GM12878 (cell line): Measurements from ENCODE around the gene CREBZF. TPM values are rescaled to one million over a fixed set of nuclear protein-coding genes. Genes with fewer than 3 reads are reported as not detected.

Experiments
- ATAC-seq: fragments of 200-7000 bp; cut with Tn5 transposase; 3 replicates; pipeline ENCODE4 v1.9.1; 2020; ENCODE audit warnings: mild to moderate bottlenecking, moderate library complexity
- BruUV-seq: library from RNA; stranded (reverse); fragments of 400-500 nt; replicated peaks from 2 replicates; lab custom pipeline; 2021; lab: Mats Ljungman, UMichigan
- CTCF ChIA-PET: fragments of 300-600 bp; sonication (Branson Sonifier 250); formaldehyde crosslinking; extraction: SDS; loops from one replicate; lab custom pipeline; 2021; ENCODE audit warnings: inconsistent platforms; lab: Yijun Ruan, JAX
- POLR2A ChIA-PET: fragments of 350-600 bp; formaldehyde crosslinking; extraction: SDS; loops from one replicate; lab custom pipeline; 2021; ENCODE audit warnings: inconsistent platforms; lab: Charles Lee
- RAD21 ChIA-PET: fragments of 300-600 bp; sonication (Branson Sonifier 250); formaldehyde crosslinking; loops from one replicate; lab custom pipeline; 2023; ENCODE audit warnings: antibody characterized with exemption; ENCODE audit not compliant: unreplicated experiment; lab: Charles Lee
- SMC1A ChIA-PET: fragments of 300-600 bp; sonication (Branson Sonifier 250); formaldehyde crosslinking; loops from one replicate; lab custom pipeline; 2023; ENCODE audit not compliant: unreplicated experiment, uncharacterized antibody; lab: Charles Lee
- DNase-seq: peaks from one replicate; pipeline ENCODE4 v3.0.0-alpha.2; 2011; ENCODE audit warnings: low read depth, low spot score
- FAIRE-seq: peaks from 3 replicates; lab custom pipeline; 2011; peaks lifted over from hg19 to GRCh38; lab: Jason Lieb, UNC
- H2AFZ ChIP-seq: 2 replicates; pipeline ENCODE4 v1.6.0; 2011; ENCODE audit warnings: low read depth, low read length, control low read depth; ENCODE audit not compliant: control insufficient read depth
- H3K27ac ChIP-seq: 2 replicates; pipeline ENCODE4 v1.5.1; 2011; ENCODE audit warnings: control low read depth; ENCODE audit not compliant: control insufficient read depth, insufficient read depth
- H3K27me3 ChIP-seq, 2 experiments: replicated peaks in 1 of 2; 2 replicates each; pipeline versions ENCODE4 v1.6.0 to v1.6.1; 2011; ENCODE audit warnings: low read length in 1 of 2; ENCODE audit not compliant: control insufficient read depth in 2 of 2, insufficient read depth in 2 of 2
- H3K36me3 ChIP-seq, 2 experiments: 2 replicates each; pipeline ENCODE4 v1.5.1; 2011; ENCODE audit warnings: low read length in 1 of 2; ENCODE audit not compliant: control insufficient read depth in 2 of 2, insufficient read depth in 2 of 2
- H3K4me1 ChIP-seq: 2 replicates; pipeline ENCODE4 v1.6.1; 2011; ENCODE audit warnings: mild to moderate bottlenecking, low read length, moderate library complexity, mixed read lengths; ENCODE audit not compliant: control insufficient read depth, insufficient read depth
- H3K4me2 ChIP-seq: 2 replicates; pipeline ENCODE4 v1.6.0; 2011; ENCODE audit warnings: control low read depth; ENCODE audit not compliant: control insufficient read depth, insufficient read depth
- H3K4me3 ChIP-seq: fragments of 200-600 bp; sonication (generic); 2 replicates; pipeline ENCODE4 v1.5.1; 2016
- H3K79me2 ChIP-seq: 2 replicates; pipeline ENCODE4 v1.6.0; 2011; ENCODE audit warnings: low read length; ENCODE audit not compliant: control insufficient read depth, insufficient read depth
- H3K9ac ChIP-seq: 2 replicates; pipeline ENCODE4 v1.8.0; 2011; ENCODE audit warnings: low read length, control low read depth, mixed read lengths; ENCODE audit not compliant: control insufficient read depth, insufficient read depth
- H3K9me3 ChIP-seq: replicated peaks from 3 replicates; pipeline ENCODE4 v1.5.1; 2011; ENCODE audit warnings: mild to moderate bottlenecking, low read length; ENCODE audit not compliant: control insufficient read depth, insufficient read depth
- H4K20me1 ChIP-seq: 2 replicates; pipeline ENCODE4 v1.6.0; 2011; ENCODE audit not compliant: control insufficient read depth, insufficient read depth
- CEBPB ChIP-seq, 2 experiments: fragments of 150-350 bp in 1 of 2; IDR thresholded peaks; 2 replicates each; pipeline ENCODE4 v1.6.1; 2012 to 2014; ENCODE audit warnings: low read depth in 2 of 2, low read length in 2 of 2, borderline replicate concordance in 1 of 2, inconsistent platforms in 1 of 2
- CREM ChIP-seq: IDR thresholded peaks from 2 replicates; pipeline ENCODE4 v1.6.1; 2014; ENCODE audit warnings: antibody characterized with exemption, low read depth
- CTCF ChIP-seq, 3 experiments: IDR thresholded peaks in 2 of 3; conservative IDR thresholded peaks in 1 of 3; 2 replicates each; pipeline ENCODE4 v1.5.1; 2011; ENCODE audit warnings: low read depth in 3 of 3, low read length in 3 of 3, mild to moderate bottlenecking in 3 of 3, control low read depth in 2 of 3, moderate library complexity in 2 of 3, inconsistent platforms in 1 of 3, mixed read lengths in 1 of 3; ENCODE audit not compliant: control insufficient read depth in 2 of 3, insufficient read depth in 1 of 3; ENCODE audit errors: extremely low read depth in 1 of 3
- RAD21 ChIP-seq: IDR thresholded peaks from 2 replicates; pipeline ENCODE4 v1.6.1; 2011; ENCODE audit warnings: mild to moderate bottlenecking, low read depth, low read length, moderate library complexity; ENCODE audit not compliant: insufficient read depth
- RAD51 ChIP-seq: fragments of 450-650 bp; IDR thresholded peaks from 2 replicates; pipeline ENCODE4 v1.6.1; 2016; ENCODE audit warnings: moderate library complexity, mild to moderate bottlenecking, inconsistent platforms
- SMC3 ChIP-seq: IDR thresholded peaks from 2 replicates; pipeline ENCODE4 v1.6.1; 2011; ENCODE audit warnings: low read length, improper control_type of control experiment, borderline replicate concordance
- SP1 ChIP-seq: IDR thresholded peaks from one replicate; pipeline ENCODE4 v1.6.1; 2011; ENCODE audit warnings: low read depth, low read length
- ZNF622 ChIP-seq: fragments of 450-650 bp; IDR thresholded peaks from 2 replicates; pipeline ENCODE4 v1.6.1; 2017; ENCODE audit warnings: mild to moderate bottlenecking, inconsistent platforms
- WGBS: methylation state at CpG from one replicate; pipeline ENCODE4 v1.1.6; 2016; ENCODE audit warnings: low lambda C conversion rate; ENCODE audit not compliant: insufficient replicate concordance, insufficient coverage; ENCODE audit errors: missing lambda C conversion rate; 5-methylcytosine and 5-hydroxymethylcytosine counted together
- in situ Hi-C: fragments of 300-500 bp; cut with MboI; formaldehyde crosslinking; loops from 9 replicates; pipeline ENCODE4 v1.14.3; 2018; ENCODE audit warnings: mixed read lengths
- intact Hi-C: fragments of 100-400 bp; cut with micrococcal nuclease; formaldehyde crosslinking; loops from one replicate; pipeline ENCODE4 v1.14.2; 2022; ENCODE audit not compliant: unreplicated experiment
- polyA plus RNA-seq, 11 experiments: library from polyadenylated mRNA; depleted of rRNA in 4 of 11; unstranded in 6 of 11; stranded (reverse) in 5 of 11; fragments of >200 nt; fragmentation: Nextera tagmentation in 4 of 11; fragmentation: Illumina TruSeq in 1 of 11; extraction: Ambion mirVana in 4 of 11; extraction: Trizol in 1 of 11; gene quantifications; 1 replicate in 1 of 11; 2 replicates in 10 of 11; pipeline versions ENCODE4 v1.2.1 to v1.2.3, GENCODE V29; 2011 to 2016; ENCODE audit warnings: inconsistent platforms in 2 of 11, missing spikeins in 2 of 11, low read depth in 1 of 11
- total RNA-seq, 4 experiments: library from RNA; depleted of rRNA in 3 of 4; stranded (reverse); fragments of >200 nt in 3 of 4; fragmentation: Illumina TruSeq in 1 of 4; extraction: Trizol in 1 of 4; gene quantifications; 2 replicates each; pipeline versions ENCODE4 v1.2.1 to v1.2.3, GENCODE V29; 2013 to 2021

The CREBZF gene
- total and polyA plus RNA-seq, 10 of the 15 experiments (the other 5 are each of a cell fraction or from before 2014, with no cell fraction given) = 11.1 to 51.2 (median 34.1) TPM

DNA sequence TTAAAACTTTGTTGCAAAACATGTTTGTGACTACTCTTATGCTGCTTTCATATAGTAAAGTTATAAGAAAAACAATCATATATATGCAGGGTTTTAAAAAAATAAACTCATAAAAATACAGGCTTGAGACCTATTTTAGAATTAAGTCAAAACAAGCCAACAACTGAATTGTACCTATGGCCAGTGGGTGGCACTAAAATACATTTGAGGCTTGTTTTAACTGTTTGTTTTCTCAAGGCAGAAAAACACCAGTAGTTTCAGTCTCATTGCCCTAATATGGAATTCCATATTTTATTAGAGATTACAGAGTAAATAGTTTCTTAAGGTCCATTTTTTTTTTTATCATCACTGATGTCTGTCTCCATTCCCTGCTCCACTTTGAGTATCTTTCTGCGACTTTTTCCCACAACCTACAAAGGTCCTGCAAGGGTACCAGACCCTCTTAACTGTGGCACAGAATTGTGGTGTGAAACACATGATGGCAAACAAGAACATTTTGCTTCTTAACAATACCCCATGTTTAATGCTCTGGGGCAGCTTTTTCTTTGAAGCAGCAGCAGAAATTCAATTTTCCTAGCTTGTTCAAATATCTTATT lies 29.6 kb upstream of the CREBZF start:
- ATAC-seq = peak; percentile 67; the same call in 2 of the 3 replicates
- H3K4me2 ChIP-seq = no peak overlapping the region
- no peaks in the 10 kb centered on the region for H3K79me2 ChIP-seq
- WGBS = 57% methylated on average over 1 of the region's 1 CpG
- no peak overlapping the region for H3K27ac ChIP-seq
- H2AFZ ChIP-seq = no peak overlapping the region
- POLR2A ChIA-PET = no interaction called here
- peaks cover under 1% of the 10 kb centered on the region for H3K4me1 ChIP-seq
- TF ChIP-seq CREM (no peak), RAD51 (no peak), SMC3 (peak; percentile 28; the same call in 1 of the 2 replicates), CTCF (IDR thresholded peaks at IDR 0.05 in 2 of 3, conservative IDR thresholded peaks at IDR 0.05 in 1 of 3; ENCODE audit: control insufficient read depth in 2 of 3, extremely low read depth in 1 of 3, insufficient read depth in 1 of 3, low read depth in 3 of 3, low read length in 3 of 3) (peak in 2 of 3 experiments; percentile 38 to 44; a peak in 3 of 6 replicates), ZNF622 (no peak), CEBPB (IDR thresholded peaks at IDR 0.05; ENCODE audit: borderline replicate concordance in 1 of 2, low read depth in 2 of 2, low read length in 2 of 2) (no peak), SP1 (no peak), RAD21 (peak; percentile 34; the same call in 1 of the 2 replicates)
- TF ChIP-seq, all 136 proteins: peak for 3
- DNase-seq = no peak
- FAIRE-seq = peak; percentile 57
- H3K9me3 ChIP-seq = no peaks in the 10 kb centered on the region
- no peak overlapping the region for H3K9ac ChIP-seq
- H3K36me3 ChIP-seq = no peaks in the 10 kb centered on the region
- H4K20me1 ChIP-seq = no peaks in the 10 kb centered on the region
- H3K4me3 ChIP-seq = no peak overlapping the region
- CTCF ChIA-PET = interaction anchor here (0.6 to 4.3 kb wide), 6 partner anchors 9 to 894 kb away, joined by 3 to 27 read pairs (median 4); partner anchors contain the start of genes CCDC89 and TMEM126A
- RAD21 ChIA-PET = interaction anchor here (0.6 to 1.6 kb wide), 3 partner anchors 35 to 160 kb away, joined by 3 read pairs; partner anchors contain the start of gene CCDC83
- H3K27me3 ChIP-seq = no peaks in the 10 kb centered on the region; a peak in 1 of 4 replicates
- SMC1A ChIA-PET = interaction anchor here (0.6 kb wide), 1 partner anchor 934 kb away, joined by 3 read pairs; no protein-coding TSS in a partner anchor
- intact Hi-C loops (loop anchor here (5.0 kb wide), 1 partner anchor 133 kb away; no protein-coding TSS in a partner anchor), in situ Hi-C loops (no loop called here)
- no TSS peak for BruUV-seq
